K562 (cell line): ENCODE results near the gene PRR11. TPM values are rescaled to one million over a fixed set of nuclear protein-coding genes. Genes with fewer than 3 reads are reported as not detected.
A peak's percentile ranks its signal among the peaks of the same experiment; 100 is the strongest.

Experiments
- ATAC-seq: fragments of 200-7000 bp; cut with Tn5 transposase; 3 replicates; pipeline ENCODE4 v1.9.1; 2020; ENCODE audit warnings: moderate library complexity
- BruUV-seq: library from RNA; stranded (reverse); fragments of 400-500 nt; replicated peaks from 2 replicates; lab custom pipeline; 2021; lab: Mats Ljungman, UMichigan
- CTCF ChIA-PET: fragments of 300-600 bp; formaldehyde crosslinking; extraction: SDS; loops from one replicate; lab custom pipeline; 2021; ENCODE audit warnings: low intra/inter-chr PET ratio; lab: Yijun Ruan, JAX
- POLR2A ChIA-PET: fragments of 300-600, 350-650 bp; sonication (Branson Sonifier 250); formaldehyde crosslinking; extraction: SDS; loops from one replicate; lab custom pipeline; 2021; ENCODE audit warnings: antibody characterized with exemption, inconsistent platforms; lab: Yijun Ruan, JAX
- DNase-seq, 4 experiments: peaks; one replicate each; pipeline versions ENCODE4 v3.0.0 to v3.0.0-alpha.2; 2011 to 2018; ENCODE audit warnings: low spot score in 3 of 4, mixed read lengths in 3 of 4; ENCODE audit errors: extremely low read depth in 1 of 4
- FAIRE-seq: peaks from 2 replicates; lab custom pipeline; 2011; peaks lifted over from hg19 to GRCh38; lab: Jason Lieb, UNC
- H2AFZ ChIP-seq: 2 replicates; pipeline ENCODE4 v1.6.0; 2011; ENCODE audit warnings: low read depth, low read length, control low read depth, inconsistent platforms
- H3K27ac ChIP-seq: fragments of 200-600 bp; 3 replicates; pipeline ENCODE4 v1.8.0; 2011; ENCODE audit warnings: low read depth, mild to moderate bottlenecking, control low read depth, inconsistent platforms, low read length, moderate library complexity, mixed read lengths; ENCODE audit errors: extremely low read depth
- H3K27me3 ChIP-seq, 2 experiments: fragments of 300-600 bp in 1 of 2; 2 replicates in 1 of 2; 3 replicates in 1 of 2; pipeline versions ENCODE4 v1.6.0 to v1.8.0; 2011; ENCODE audit warnings: inconsistent platforms in 2 of 2, low read length in 2 of 2, mild to moderate bottlenecking in 1 of 2, mixed read lengths in 1 of 2, moderate library complexity in 1 of 2; ENCODE audit not compliant: control insufficient read depth in 2 of 2, insufficient read depth in 2 of 2
- H3K36me3 ChIP-seq: fragments of 300-600 bp; 3 replicates; pipeline ENCODE4 v1.8.0; 2011; ENCODE audit warnings: mild to moderate bottlenecking, low read length, inconsistent platforms; ENCODE audit not compliant: control insufficient read depth, insufficient read depth
- H3K4me1 ChIP-seq, 2 experiments: fragments of 200-600 bp in 1 of 2; replicated peaks in 1 of 2; 2 replicates in 1 of 2; 3 replicates in 1 of 2; pipeline versions ENCODE4 v1.5.1 to v1.8.0; 2011; ENCODE audit warnings: inconsistent platforms in 2 of 2, low read length in 2 of 2, mild to moderate bottlenecking in 1 of 2, mixed read lengths in 1 of 2, moderate library complexity in 1 of 2; ENCODE audit not compliant: control insufficient read depth in 2 of 2, insufficient read depth in 2 of 2
- H3K4me2 ChIP-seq: 2 replicates; pipeline ENCODE4 v1.6.1; 2011; ENCODE audit warnings: low read length, control low read depth, inconsistent platforms, mixed read lengths; ENCODE audit not compliant: insufficient read depth
- H3K4me3 ChIP-seq: fragments of 200-600 bp; sonication (generic), shearing (Covaris generic); 2 replicates; pipeline ENCODE4 v1.5.1; 2016; ENCODE audit warnings: control low read depth, inconsistent platforms
- H3K79me2 ChIP-seq: fragments of 200-600 bp; 3 replicates; pipeline ENCODE4 v1.8.0; 2011; ENCODE audit warnings: low read length, inconsistent platforms; ENCODE audit not compliant: control insufficient read depth, insufficient read depth
- H3K9ac ChIP-seq, 2 experiments: 2 replicates each; pipeline versions ENCODE4 v1.6.0 to v1.6.1; 2011; ENCODE audit warnings: low read depth in 2 of 2, low read length in 2 of 2, control low read depth in 1 of 2, inconsistent platforms in 1 of 2, mild to moderate bottlenecking in 1 of 2, mixed read lengths in 1 of 2; ENCODE audit not compliant: insufficient read depth in 1 of 2
- H3K9me1 ChIP-seq: one replicate; pipeline ENCODE4 v1.6.0; 2011; ENCODE audit warnings: inconsistent platforms, mild to moderate bottlenecking, low read length, moderate library complexity; ENCODE audit not compliant: control insufficient read depth, insufficient read depth
- H3K9me3 ChIP-seq: replicated peaks from 2 replicates; pipeline ENCODE4 v1.5.1; 2011; ENCODE audit warnings: low read depth, low read length, inconsistent platforms; ENCODE audit not compliant: control insufficient read depth, insufficient read depth
- H4K20me1 ChIP-seq: replicated peaks from 2 replicates; pipeline ENCODE4 v1.6.1; 2011; ENCODE audit warnings: low read length, inconsistent platforms, mixed read lengths; ENCODE audit not compliant: control insufficient read depth, insufficient read depth
- JUND ChIP-seq, 2 experiments: IDR thresholded peaks; 2 replicates in 1 of 2; 3 replicates in 1 of 2; pipeline ENCODE4 v1.6.1; 2011; ENCODE audit warnings: borderline replicate concordance in 2 of 2, low read depth in 2 of 2, low read length in 2 of 2, improper control_type of control experiment in 1 of 2, missing biosample characterization in 1 of 2, missing genetic modification characterization in 1 of 2, missing genetic modification reagents in 1 of 2
- MEF2A ChIP-seq: IDR thresholded peaks from 2 replicates; pipeline ENCODE4 v1.6.1; 2011; ENCODE audit warnings: low read depth, mild to moderate bottlenecking, low read length, moderate library complexity; ENCODE audit not compliant: control insufficient read depth
- NFIC ChIP-seq: fragments of 450-650 bp; IDR thresholded peaks from 2 replicates; pipeline ENCODE4 v1.6.1; 2017; ENCODE audit warnings: mild to moderate bottlenecking, inconsistent platforms
- RB1 ChIP-seq: fragments of 450-650 bp; IDR thresholded peaks from 2 replicates; pipeline ENCODE4 v1.6.1; 2017; ENCODE audit warnings: low read depth, mild to moderate bottlenecking
- SMAD1 ChIP-seq: fragments of 150-350 bp; IDR thresholded peaks from 2 replicates; pipeline ENCODE4 v1.6.1; 2014; ENCODE audit warnings: low read length, low read depth; ENCODE audit not compliant: partially characterized antibody
- TEAD4 ChIP-seq, 2 experiments: sonication (generic) in 1 of 2; formaldehyde crosslinking in 1 of 2; IDR thresholded peaks; 2 replicates each; pipeline versions ENCODE4 v1.6.1 to v1.8.0; 2012 to 2022; ENCODE audit warnings: borderline replicate concordance in 1 of 2, inconsistent platforms in 1 of 2, low read length in 1 of 2, mild to moderate bottlenecking in 1 of 2, missing genetic modification reagents in 1 of 2
- ZNF324 ChIP-seq: fragments of 250-450 bp; sonication (Bioruptor Pico); IDR thresholded peaks from 2 replicates; pipeline ENCODE4 v1.4.0; 2020; ENCODE audit warnings: mild to moderate bottlenecking
- ZNF512 ChIP-seq: IDR thresholded peaks from 2 replicates; pipeline ENCODE4 v1.6.1; 2016; ENCODE audit warnings: missing genetic modification characterization, missing compliant biosample characterization
- WGBS: fragments of 100-300 bp; shearing (Covaris generic); methylation state at CpG from one replicate; pipeline ENCODE4 v1.1.6; 2016; ENCODE audit warnings: low coverage, mixed read lengths; ENCODE audit not compliant: insufficient coverage; ENCODE audit errors: missing lambda C conversion rate; 5-methylcytosine and 5-hydroxymethylcytosine counted together
- in situ Hi-C: fragments of 300-500 bp; cut with MboI; formaldehyde crosslinking; loops from 4 replicates; pipeline ENCODE4 v1.15.0; 2018; ENCODE audit warnings: inconsistent platforms, mixed read lengths
- intact Hi-C: fragments of 100-400 bp; cut with micrococcal nuclease; formaldehyde crosslinking; loops from 2 replicates; pipeline ENCODE4 v1.14.2; 2022
- polyA plus RNA-seq, 8 experiments: library from polyadenylated mRNA; depleted of rRNA in 4 of 8; stranded (reverse) in 5 of 8; unstranded in 3 of 8; fragments of >200 nt; fragmentation: Nextera tagmentation in 2 of 8; fragmentation: Illumina TruSeq in 1 of 8; extraction: Ambion mirVana in 2 of 8; extraction: Trizol in 1 of 8; gene quantifications; 2 replicates each; pipeline versions ENCODE4 v1.2.1 to v1.2.3, GENCODE V29; 2011 to 2014; ENCODE audit warnings: inconsistent platforms in 1 of 8, missing spikeins in 1 of 8
- total RNA-seq, 7 experiments: library from RNA; depleted of rRNA in 6 of 7; stranded (reverse); fragments of >200 nt in 6 of 7; fragmentation: Illumina TruSeq in 2 of 7; extraction: Trizol in 2 of 7; gene quantifications; 2 replicates each; pipeline versions ENCODE4 v1.2.1 to v1.2.3, GENCODE V29; 2011 to 2021; ENCODE audit warnings: low replicate concordance in 1 of 7
- TF ChIP-seq, protein P1 (sequence below): conservative IDR thresholded peaks from 2 replicates; pipeline ENCODE4 v1.6.1; 2011; ENCODE audit warnings: low read depth, mild to moderate bottlenecking, low read length; ENCODE audit not compliant: control insufficient read depth
- TF ChIP-seq, protein P2 (sequence below): fragments of 450-650 bp; IDR thresholded peaks from 2 replicates; pipeline ENCODE4 v1.6.1; 2016
- TF ChIP-seq, protein P3 (sequence below), 3 experiments: IDR thresholded peaks in 2 of 3; conservative IDR thresholded peaks in 1 of 3; 2 replicates each; pipeline ENCODE4 v1.5.1; 2011 to 2012; ENCODE audit warnings: low read length in 3 of 3, mild to moderate bottlenecking in 3 of 3, control low read depth in 2 of 3, improper control_type of control experiment in 1 of 3, inconsistent platforms in 1 of 3, low read depth in 1 of 3, mixed read lengths in 1 of 3, moderate library complexity in 1 of 3; ENCODE audit not compliant: insufficient read depth in 2 of 3
- TF ChIP-seq, protein P4 (sequence below): IDR thresholded peaks from 2 replicates; pipeline ENCODE4 v1.6.1; 2012; ENCODE audit warnings: low read depth, low read length, improper control_type of control experiment, borderline replicate concordance

The PRR11 gene
- total and polyA plus RNA-seq, 9 of the 15 experiments (the other 6 are each of a cell fraction or from before 2014, with no cell fraction given) = 13.3 to 75.2 (median 46.4) TPM

GRCh38 chr17:59165933-59166342, 10.4 kb downstream of the PRR11 start:
- FAIRE-seq (peak; percentile 70), DNase-seq (peak in 3 of 4 experiments; percentile 18 to 60 (median 42)), ATAC-seq (peak; percentile 75)
- ChIA-PET CTCF (no interaction called here), POLR2A (interaction anchor here (0.5 to 1.2 kb wide), 3 partner anchors 9 to 143 kb away, joined by 3 to 4 read pairs (median 3); partner anchors contain the start of genes PRR11 and SKA2)
- H3K4me3 ChIP-seq = no peak overlapping the region
- H3K27me3 ChIP-seq = no peaks in the 10 kb centered on the region
- no peak overlapping the region for H3K4me2 ChIP-seq
- H3K4me1 ChIP-seq = peaks cover 5 to 12% of the 10 kb centered on the region in 2 experiments; a peak in 4 of 5 replicates
- BruUV-seq = no TSS peak
- no peak overlapping the region for H3K27ac ChIP-seq
- H3K9ac ChIP-seq = no peak overlapping the region
- WGBS = 57% methylated on average over 2 of the region's 2 CpGs
- peaks cover 64% of the 10 kb centered on the region for H3K79me2 ChIP-seq
- no peaks in the 10 kb centered on the region for H4K20me1 ChIP-seq
- no peaks in the 10 kb centered on the region for H3K9me3 ChIP-seq
- intact Hi-C loops (no loop called here), in situ Hi-C loops (no loop called here)
- peaks cover 21% of the 10 kb centered on the region; the same call in 1 of the 3 replicates for H3K36me3 ChIP-seq
- peak overlapping the region; percentile 53; the same call in 1 of the 2 replicates for H2AFZ ChIP-seq
- H3K9me1 ChIP-seq = no peaks in the 10 kb centered on the region
- TF ChIP-seq, protein P1, sequence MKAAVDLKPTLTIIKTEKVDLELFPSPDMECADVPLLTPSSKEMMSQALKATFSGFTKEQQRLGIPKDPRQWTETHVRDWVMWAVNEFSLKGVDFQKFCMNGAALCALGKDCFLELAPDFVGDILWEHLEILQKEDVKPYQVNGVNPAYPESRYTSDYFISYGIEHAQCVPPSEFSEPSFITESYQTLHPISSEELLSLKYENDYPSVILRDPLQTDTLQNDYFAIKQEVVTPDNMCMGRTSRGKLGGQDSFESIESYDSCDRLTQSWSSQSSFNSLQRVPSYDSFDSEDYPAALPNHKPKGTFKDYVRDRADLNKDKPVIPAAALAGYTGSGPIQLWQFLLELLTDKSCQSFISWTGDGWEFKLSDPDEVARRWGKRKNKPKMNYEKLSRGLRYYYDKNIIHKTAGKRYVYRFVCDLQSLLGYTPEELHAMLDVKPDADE = no peak
- 0 out of 2 replicates have a peak, but pooled peaks have one; percentile 9 for TF ChIP-seq TEAD4 (IDR thresholded peaks at IDR 0.05; ENCODE audit: low read length)
- TF ChIP-seq TEAD4 (CRISPR knock-in tag; IDR thresholded peaks at IDR 0.05; ENCODE audit: borderline replicate concordance) = no peak
- TF ChIP-seq, protein P2, sequence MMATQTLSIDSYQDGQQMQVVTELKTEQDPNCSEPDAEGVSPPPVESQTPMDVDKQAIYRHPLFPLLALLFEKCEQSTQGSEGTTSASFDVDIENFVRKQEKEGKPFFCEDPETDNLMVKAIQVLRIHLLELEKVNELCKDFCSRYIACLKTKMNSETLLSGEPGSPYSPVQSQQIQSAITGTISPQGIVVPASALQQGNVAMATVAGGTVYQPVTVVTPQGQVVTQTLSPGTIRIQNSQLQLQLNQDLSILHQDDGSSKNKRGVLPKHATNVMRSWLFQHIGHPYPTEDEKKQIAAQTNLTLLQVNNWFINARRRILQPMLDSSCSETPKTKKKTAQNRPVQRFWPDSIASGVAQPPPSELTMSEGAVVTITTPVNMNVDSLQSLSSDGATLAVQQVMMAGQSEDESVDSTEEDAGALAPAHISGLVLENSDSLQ = peak; percentile 42
- peak; percentile 32 for TF ChIP-seq SMAD1
- 0 out of 2 replicates have a peak, but pooled peaks have one; percentile 10 for TF ChIP-seq JUND (IDR thresholded peaks at IDR 0.05; ENCODE audit: borderline replicate concordance, low read depth, low read length)
- no peak for TF ChIP-seq JUND (tag; IDR thresholded peaks at IDR 0.05; ENCODE audit: borderline replicate concordance, low read depth, low read length)
- peak; percentile 90 for TF ChIP-seq NFIC
- no peak for TF ChIP-seq ZNF324 (CRISPR knock-in tag)
- TF ChIP-seq, protein P3, sequence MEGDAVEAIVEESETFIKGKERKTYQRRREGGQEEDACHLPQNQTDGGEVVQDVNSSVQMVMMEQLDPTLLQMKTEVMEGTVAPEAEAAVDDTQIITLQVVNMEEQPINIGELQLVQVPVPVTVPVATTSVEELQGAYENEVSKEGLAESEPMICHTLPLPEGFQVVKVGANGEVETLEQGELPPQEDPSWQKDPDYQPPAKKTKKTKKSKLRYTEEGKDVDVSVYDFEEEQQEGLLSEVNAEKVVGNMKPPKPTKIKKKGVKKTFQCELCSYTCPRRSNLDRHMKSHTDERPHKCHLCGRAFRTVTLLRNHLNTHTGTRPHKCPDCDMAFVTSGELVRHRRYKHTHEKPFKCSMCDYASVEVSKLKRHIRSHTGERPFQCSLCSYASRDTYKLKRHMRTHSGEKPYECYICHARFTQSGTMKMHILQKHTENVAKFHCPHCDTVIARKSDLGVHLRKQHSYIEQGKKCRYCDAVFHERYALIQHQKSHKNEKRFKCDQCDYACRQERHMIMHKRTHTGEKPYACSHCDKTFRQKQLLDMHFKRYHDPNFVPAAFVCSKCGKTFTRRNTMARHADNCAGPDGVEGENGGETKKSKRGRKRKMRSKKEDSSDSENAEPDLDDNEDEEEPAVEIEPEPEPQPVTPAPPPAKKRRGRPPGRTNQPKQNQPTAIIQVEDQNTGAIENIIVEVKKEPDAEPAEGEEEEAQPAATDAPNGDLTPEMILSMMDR (IDR thresholded peaks at IDR 0.05 in 2 of 3, conservative IDR thresholded peaks at IDR 0.05 in 1 of 3; ENCODE audit: insufficient read depth in 2 of 3, low read depth in 1 of 3, low read length in 3 of 3) = peak; percentile 44 to 69 (median 59); a peak in 5 of 6 replicates
- peak; percentile 66; the same call in 1 of the 2 replicates for TF ChIP-seq MEF2A
- TF ChIP-seq RB1 = peak; percentile 31; the same call in 1 of the 2 replicates
- TF ChIP-seq, protein P4, sequence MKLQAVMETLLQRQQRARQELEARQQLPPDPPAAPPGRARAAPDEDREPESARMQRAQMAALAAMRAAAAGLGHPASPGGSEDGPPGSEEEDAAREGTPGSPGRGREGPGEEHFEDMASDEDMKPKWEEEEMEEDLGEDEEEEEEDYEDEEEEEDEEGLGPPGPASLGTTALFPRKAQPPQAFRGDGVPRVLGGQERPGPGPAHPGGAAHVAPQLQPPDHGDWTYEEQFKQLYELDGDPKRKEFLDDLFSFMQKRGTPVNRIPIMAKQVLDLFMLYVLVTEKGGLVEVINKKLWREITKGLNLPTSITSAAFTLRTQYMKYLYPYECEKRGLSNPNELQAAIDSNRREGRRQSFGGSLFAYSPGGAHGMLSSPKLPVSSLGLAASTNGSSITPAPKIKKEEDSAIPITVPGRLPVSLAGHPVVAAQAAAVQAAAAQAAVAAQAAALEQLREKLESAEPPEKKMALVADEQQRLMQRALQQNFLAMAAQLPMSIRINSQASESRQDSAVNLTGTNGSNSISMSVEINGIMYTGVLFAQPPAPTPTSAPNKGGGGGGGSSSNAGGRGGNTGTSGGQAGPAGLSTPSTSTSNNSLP = peak; percentile 62; the same call in 1 of the 2 replicates
- no peak for TF ChIP-seq ZNF512
